Naive thymus-derived CD8-positive, alpha-beta T cell (primary cell): ENCODE results near the gene ARPC1B. TPM values are rescaled to one million over a fixed set of nuclear protein-coding genes. Genes with fewer than 3 reads are reported as not detected.
"Not testable (repeated sequence)": the region's sequence is repeated elsewhere in the genome, so short reads cannot be mapped to it uniquely, and the experiment has no call there.

ENCODE experiments used
- ATAC-seq, 2 donors: fragments of 150-1000 bp; cut with Tn5 transposase in 1 of 2; sonication (Bioruptor Pico), chemical (Tn5 transposase) in 1 of 2; 1 replicate in 1 of 2; 2 replicates in 1 of 2; pipeline ENCODE4 v1.10.0; 2021; ENCODE audit warnings: mild to moderate bottlenecking in 2 of 2, moderate library complexity in 2 of 2
- POLR2A ChIA-PET: fragments of 350-600 bp; sonication (Branson Sonifier 250); formaldehyde crosslinking; loops from one replicate; lab custom pipeline; 2021; ENCODE audit warnings: antibody characterized with exemption; lab: Charles Lee
- DNase-seq, 10 donors: peaks; one replicate each; pipeline versions ENCODE4 v3.0.0 to v3.0.0-alpha.2; 2020 to 2022
- H3K27ac Mint-ChIP-seq, 10 donors: one replicate each; pipeline ENCODE4 v1.8.0; 2020 to 2022; ENCODE audit warnings: mild to moderate bottlenecking in 10 of 10, mixed read lengths in 10 of 10, moderate library complexity in 4 of 10, inconsistent platforms in 1 of 10
- H3K27me3 Mint-ChIP-seq, 5 donors: one replicate each; pipeline ENCODE4 v1.8.0; 2021 to 2022; ENCODE audit warnings: mixed read lengths in 5 of 5
- H3K36me3 Mint-ChIP-seq, 3 donors: one replicate each; pipeline ENCODE4 v1.8.0; 2020 to 2022; ENCODE audit warnings: mixed read lengths in 3 of 3, mild to moderate bottlenecking in 2 of 3, inconsistent platforms in 1 of 3
- H3K4me1 Mint-ChIP-seq, 4 donors: one replicate each; pipeline ENCODE4 v1.8.0; 2021 to 2022; ENCODE audit warnings: mixed read lengths in 4 of 4
- H3K4me3 Mint-ChIP-seq, 10 donors: one replicate each; pipeline ENCODE4 v1.8.0; 2020 to 2022; ENCODE audit warnings: mild to moderate bottlenecking in 10 of 10, mixed read lengths in 10 of 10, moderate library complexity in 6 of 10, inconsistent platforms in 1 of 10
- H3K9me3 Mint-ChIP-seq, 9 donors: one replicate each; pipeline ENCODE4 v1.8.0; 2020 to 2022; ENCODE audit warnings: mixed read lengths in 9 of 9, mild to moderate bottlenecking in 3 of 9, inconsistent platforms in 1 of 9, moderate library complexity in 1 of 9
- polyA plus RNA-seq, 3 donors: library from polyadenylated mRNA; unstranded; fragments of 300-500 nt; fragmentation: Illumina TruSeq; gene quantifications; one replicate each; pipeline ENCODE4 v1.2.3, GENCODE V29; 2021
- total RNA-seq, 8 experiments: library from RNA in 2 of 8; stranded (reverse) in 2 of 8; gene quantifications; one replicate each; pipeline ENCODE4 v1.2.3 and lab custom pipeline; 2021 to 2026

Gene ARPC1B
- total and polyA plus RNA-seq, 5 experiments from 2014 or later: 165 to 712 (median 597) TPM

GRCh38 chr7:99404977-99405320 lies 30.4 kb downstream of the ARPC1B start:
- no peak for ATAC-seq
- peaks cover 42 to 59% (median 54%) of the 10 kb centered on the region in 4 donors for H3K4me1 Mint-ChIP-seq
- no peaks in the 10 kb centered on the region for H3K9me3 Mint-ChIP-seq

GRCh38 chr7:99406557-99406956 lies 32.0 kb downstream of the ARPC1B start:
- Mint-ChIP-seq H3K36me3 (peaks cover 6 to 41% (median 7%) of the 10 kb centered on the region in 3 donors), H3K4me3 (peak overlapping the region; percentile 41 to 98 (median 94)), H3K27ac (peak overlapping the region; percentile 69 to 99 (median 98)), H3K4me1 (peaks cover 42 to 68% (median 59%) of the 10 kb centered on the region in 4 donors), H3K27me3 (no peaks in the 10 kb centered on the region), H3K9me3 (no peaks in the 10 kb centered on the region)
- DNase-seq (no peak), ATAC-seq (no peak)
- POLR2A ChIA-PET: interaction anchor here (0.9 to 6.2 kb wide), 4 partner anchors 12 to 31 kb away, joined by 3 to 102 read pairs (median 39); partner anchors contain the start of genes ARPC1B and PTCD1

More at GRCh38 chr7:99404977-99405320, 30.4 kb downstream of the ARPC1B start:
- Mint-ChIP-seq H3K27ac (peak overlapping the region in 7 of 10 donors; percentile 24 to 68 (median 55)), H3K27me3 (no peaks in the 10 kb centered on the region), H3K4me3 (no peak overlapping the region), H3K36me3 (peaks cover 6 to 44% (median 12%) of the 10 kb centered on the region in 3 donors)
- POLR2A ChIA-PET: interaction anchor here (0.6 to 6.2 kb wide), 5 partner anchors 11 to 94 kb away, joined by 3 to 102 read pairs (median 5); partner anchors contain the start of gene ARPC1B
- no peak for DNase-seq

GRCh38 chr7:99407872-99408378 lies 33.4 kb downstream of the ARPC1B start:
- no peaks in the 10 kb centered on the region for H3K27me3 Mint-ChIP-seq
- peaks cover 40 to 74% (median 58%) of the 10 kb centered on the region in 4 donors for H3K4me1 Mint-ChIP-seq
- POLR2A ChIA-PET: interaction anchor here (0.8 to 6.2 kb wide), 19 partner anchors 9 to 1022 kb away, joined by 3 to 102 read pairs (median 9); partner anchors contain the start of genes ARPC1B, CPSF4, MEPCE and PTCD1
- peak overlapping the region; percentile 91 to 100 (median 96) for H3K4me3 Mint-ChIP-seq
- H3K27ac Mint-ChIP-seq: peak overlapping the region; percentile 82 to 99 (median 98)
- peaks cover 4 to 43% (median 8%) of the 10 kb centered on the region in 3 donors for H3K36me3 Mint-ChIP-seq
- H3K9me3 Mint-ChIP-seq: no peaks in the 10 kb centered on the region
- ATAC-seq (peak; percentile 9 to 23), DNase-seq (peak in 6 of 10 donors; percentile 23 to 38 (median 30))

- H3K36me3 Mint-ChIP-seq: peaks cover 0 to 42% (median 9%) of the 10 kb centered on the region in 3 donors
- H3K4me3 Mint-ChIP-seq: peak within 1 kb of the TSS; percentile 91 to 100 (median 96)
- no peaks in the 10 kb centered on the region for H3K27me3 Mint-ChIP-seq
- H3K4me1 Mint-ChIP-seq: peaks cover 33 to 74% (median 55%) of the 10 kb centered on the region in 4 donors
- POLR2A ChIA-PET: interaction anchor here (0.6 to 6.2 kb wide), 30 partner anchors 9 to 1021 kb away, joined by 3 to 102 read pairs (median 6); partner anchors contain the start of genes AP4M1, ARPC1A, ARPC1B and ATP5MF
- DNase-seq: peak; percentile 79 to 100 (median 96)
- H3K9me3 Mint-ChIP-seq: no peaks in the 10 kb centered on the region
- peak; percentile 82 to 84 for ATAC-seq
- peak within 1 kb of the TSS; percentile 94 to 99 (median 98) for H3K27ac Mint-ChIP-seq
These were observed 34.1 kb downstream of the ARPC1B start, which contains the start of the genes BUD31 and PDAP1 for GRCh38 chr7:99408379-99409191. Gene BUD31, plus strand, starts transcription at chr7:99408969. Its CDS starts 2,124 bp downstream, at chr7:99411093. Gene PDAP1, minus strand, starts transcription at chr7:99408597. Its CDS starts 49 bp downstream, at chr7:99408548.

GRCh38 chr7:99409192-99409572 lies 34.7 kb downstream of the ARPC1B start:
- POLR2A ChIA-PET: interaction anchor here (0.6 to 6.2 kb wide), 28 partner anchors 10 to 1020 kb away, joined by 3 to 102 read pairs (median 6); partner anchors contain the start of genes AP4M1, ARPC1A, ARPC1B and ATP5MF
- ATAC-seq (peak; percentile 18 to 24), DNase-seq (no peak)
- Mint-ChIP-seq H3K4me3 (peak overlapping the region; percentile 91 to 100 (median 96)), H3K4me1 (peaks cover 27 to 68% (median 51%) of the 10 kb centered on the region in 4 donors), H3K27me3 (no peaks in the 10 kb centered on the region), H3K27ac (peak overlapping the region; percentile 94 to 99 (median 98)), H3K36me3 (peaks cover 0 to 38% (median 9%) of the 10 kb centered on the region in 3 donors), H3K9me3 (no peaks in the 10 kb centered on the region)

GRCh38 chr7:99409806-99410205 lies 35.3 kb downstream of the ARPC1B start:
- Mint-ChIP-seq H3K4me1 (peaks cover 26 to 65% (median 49%) of the 10 kb centered on the region in 4 donors), H3K4me3 (peak overlapping the region; percentile 91 to 100 (median 96))

GRCh38 chr7:99410635-99411034 lies 36.1 kb downstream of the ARPC1B start:
- POLR2A ChIA-PET: interaction anchor here (0.6 to 6.2 kb wide), 4 partner anchors 34 to 169 kb away, joined by 3 to 102 read pairs (median 4); partner anchors contain the start of genes ARPC1B and ZNF394
- H3K9me3 Mint-ChIP-seq: no peaks in the 10 kb centered on the region
- H3K36me3 Mint-ChIP-seq: peaks cover 5 to 46% (median 9%) of the 10 kb centered on the region in 3 donors
- peak overlapping the region; percentile 93 to 99 (median 98) for H3K27ac Mint-ChIP-seq
- H3K4me3 Mint-ChIP-seq: peak overlapping the region; percentile 91 to 100 (median 96)
- no peak for ATAC-seq
- DNase-seq: no peak
- no peaks in the 10 kb centered on the region for H3K27me3 Mint-ChIP-seq
- H3K4me1 Mint-ChIP-seq: peaks cover 30 to 61% (median 48%) of the 10 kb centered on the region in 4 donors

More at GRCh38 chr7:99409806-99410205, 35.3 kb downstream of the ARPC1B start:
- POLR2A ChIA-PET: interaction anchor here (1.0 to 6.2 kb wide), 11 partner anchors 15 to 214 kb away, joined by 4 to 102 read pairs (median 14); partner anchors contain the start of genes ARPC1A, ARPC1B, CPSF4 and PTCD1
- peak in 1 of 10 donors; percentile 24 for DNase-seq
- no peaks in the 10 kb centered on the region for H3K27me3 Mint-ChIP-seq
- ATAC-seq: no peak
- H3K9me3 Mint-ChIP-seq: no peaks in the 10 kb centered on the region
- peak overlapping the region; percentile 70 to 99 (median 98) for H3K27ac Mint-ChIP-seq
- H3K36me3 Mint-ChIP-seq: peaks cover under 1 to 41% (median 9%) of the 10 kb centered on the region in 3 donors

GRCh38 chr7:99415513-99416127 lies 41.1 kb downstream of the ARPC1B start:
- Mint-ChIP-seq H3K4me1 (peaks cover 7 to 24% (median 12%) of the 10 kb centered on the region in 4 donors), H3K36me3 (peaks cover 5 to 90% (median 17%) of the 10 kb centered on the region in 3 donors), H3K27ac (peak overlapping the region in 1 of 10 donors; percentile 46)
- not testable (repeated sequence) for H3K27me3 Mint-ChIP-seq, H3K9me3 Mint-ChIP-seq, H3K4me3 Mint-ChIP-seq, ATAC-seq
- peak in 2 of 10 donors; percentile 24 to 60 for DNase-seq
- POLR2A ChIA-PET: interaction anchor here (0.6 kb wide), 2 partner anchors 18 to 640 kb away, joined by 3 to 4 read pairs; no protein-coding TSS in a partner anchor

GRCh38 chr7:99418260-99418659 lies 43.7 kb downstream of the ARPC1B start:
- H3K27ac Mint-ChIP-seq: peak overlapping the region in 1 of 10 donors; percentile 25
- ATAC-seq (no peak), DNase-seq (peak in 1 of 10 donors; percentile 10)
- peaks cover 2 to 10% (median 8%) of the 10 kb centered on the region in 4 donors for H3K4me1 Mint-ChIP-seq
- no peak overlapping the region for H3K4me3 Mint-ChIP-seq
- no peaks in the 10 kb centered on the region for H3K27me3 Mint-ChIP-seq
- H3K36me3 Mint-ChIP-seq: peaks cover 5 to 86% (median 8%) of the 10 kb centered on the region in 3 donors
- no peaks in the 10 kb centered on the region for H3K9me3 Mint-ChIP-seq
- POLR2A ChIA-PET: no interaction called here

- H3K36me3 Mint-ChIP-seq: peaks cover 5 to 81% (median 8%) of the 10 kb centered on the region in 3 donors
- peak overlapping the region in 2 of 10 donors; percentile 25 to 33 for H3K27ac Mint-ChIP-seq
- no peaks in the 10 kb centered on the region for H3K9me3 Mint-ChIP-seq
- peak in 1 of 2 donors; percentile 30 for ATAC-seq
- peaks cover 1 to 9% (median 8%) of the 10 kb centered on the region in 4 donors for H3K4me1 Mint-ChIP-seq
- DNase-seq: peak in 1 of 10 donors; percentile 60
- H3K4me3 Mint-ChIP-seq: no peak overlapping the region
- POLR2A ChIA-PET: no interaction called here
- no peaks in the 10 kb centered on the region for H3K27me3 Mint-ChIP-seq
These were observed 44.9 kb downstream of the ARPC1B start for GRCh38 chr7:99419323-99420021.

- Mint-ChIP-seq H3K27ac (peak overlapping the region in 2 of 10 donors; percentile 51 to 69), H3K27me3 (no peaks in the 10 kb centered on the region), H3K4me1 (peaks cover under 1 to 7% (median 3%) of the 10 kb centered on the region in 4 donors), H3K9me3 (no peaks in the 10 kb centered on the region), H3K36me3 (peaks cover under 1 to 81% (median 8%) of the 10 kb centered on the region in 3 donors), H3K4me3 (no peak overlapping the region)
- POLR2A ChIA-PET: no interaction called here
- ATAC-seq (no peak), DNase-seq (no peak)
These were observed 45.7 kb downstream of the ARPC1B start for GRCh38 chr7:99420213-99420612.
